ENCODE measurements around the gene LEKR1.

The LEKR1 gene

GRCh38 chr3:157079676-157080369 is 253.7 kb downstream of the LEKR1 start:
- no peak for DNase-seq (ENCODE audit: low read depth, low spot score)

GRCh38 chr3:157081626-157082210 is 255.6 kb downstream of the LEKR1 start:
- peak; percentile 54 for DNase-seq (ENCODE audit: low read depth, low spot score)

DNA sequence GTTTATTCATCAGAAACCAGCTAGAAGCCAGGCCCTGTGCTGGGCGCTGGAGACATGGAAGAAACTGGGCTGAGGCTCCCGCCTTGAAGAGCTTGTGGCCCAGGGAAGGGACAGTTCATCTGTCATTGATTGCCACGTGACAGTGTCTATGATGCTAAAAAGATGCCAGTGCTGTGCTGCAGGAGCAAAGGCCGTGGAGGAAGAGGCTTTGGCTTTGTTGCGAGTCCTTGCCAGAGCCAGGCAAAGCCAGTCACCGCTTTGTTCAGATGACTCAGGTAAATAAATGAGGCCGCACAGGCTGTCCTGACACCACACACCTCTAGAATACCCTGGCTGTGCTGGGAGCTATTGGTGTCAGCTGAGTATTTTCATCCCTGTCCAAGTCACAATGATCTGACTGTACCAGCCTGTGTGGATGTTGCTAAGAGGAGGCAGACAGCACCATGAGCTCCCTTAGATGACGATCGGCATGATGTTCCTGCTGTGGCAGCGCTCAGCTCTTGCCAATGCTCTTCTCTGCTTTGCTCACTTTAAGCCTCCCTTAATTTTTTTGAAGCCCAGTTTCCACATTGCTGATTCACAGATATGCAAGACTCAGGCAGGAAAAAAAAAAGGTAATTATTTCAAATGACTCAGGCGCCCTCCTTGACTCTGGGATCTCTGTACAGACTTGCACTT is 256.3 kb downstream of the LEKR1 start:
- no peak for DNase-seq (ENCODE audit: low read depth, low spot score)

- DNase-seq (ENCODE audit: low read depth, low spot score), result no peak
Observed at GRCh38 chr3:157083824-157084223, 257.7 kb downstream of the LEKR1 start.

GRCh38 chr3:157086060-157086750 is 260.1 kb downstream of the LEKR1 start:
- DNase-seq (ENCODE audit: low read depth, low spot score), result no peak

DNA sequence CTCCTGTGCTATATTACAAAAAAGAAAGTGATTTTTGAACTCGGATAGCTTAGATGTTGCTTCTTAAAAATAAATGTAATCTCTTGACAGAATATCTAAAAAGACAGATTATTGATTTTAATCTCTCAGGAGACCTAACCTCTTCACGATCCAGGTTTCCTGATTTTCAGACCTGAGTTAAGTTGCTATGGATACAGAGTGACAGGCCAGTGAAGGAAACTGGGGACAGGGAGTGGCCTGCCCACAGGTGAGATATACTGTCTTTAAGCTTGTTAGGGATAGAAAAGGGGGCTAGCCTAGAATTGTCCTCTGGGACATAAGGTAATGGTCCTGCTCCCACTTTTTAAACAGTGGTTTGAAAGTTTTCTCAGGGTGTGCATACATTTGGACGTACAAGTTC is 260.6 kb downstream of the LEKR1 start:
- no peak for DNase-seq (ENCODE audit: low read depth, low spot score)

DNA sequence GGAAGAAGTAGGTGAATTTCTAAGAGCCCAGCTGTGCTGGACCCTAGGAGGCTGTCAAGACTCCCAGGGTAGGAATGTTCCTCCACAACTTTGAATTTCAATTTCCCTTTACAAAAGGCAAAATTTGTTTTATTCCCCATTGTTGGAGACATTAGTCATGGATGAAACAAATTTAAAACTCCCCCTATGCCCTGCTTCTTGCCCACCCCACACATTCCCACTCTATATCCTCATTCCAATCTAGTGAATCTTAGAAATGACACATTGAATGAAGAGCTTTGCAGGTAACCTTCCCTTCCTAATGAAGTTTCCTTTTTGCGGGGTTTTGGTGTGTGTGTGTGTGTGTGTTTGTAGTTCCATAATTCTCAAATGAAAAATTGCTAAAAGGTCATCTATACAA is 261.2 kb downstream of the LEKR1 start:
- DNase-seq (ENCODE audit: low read depth, low spot score), result no peak

DNA sequence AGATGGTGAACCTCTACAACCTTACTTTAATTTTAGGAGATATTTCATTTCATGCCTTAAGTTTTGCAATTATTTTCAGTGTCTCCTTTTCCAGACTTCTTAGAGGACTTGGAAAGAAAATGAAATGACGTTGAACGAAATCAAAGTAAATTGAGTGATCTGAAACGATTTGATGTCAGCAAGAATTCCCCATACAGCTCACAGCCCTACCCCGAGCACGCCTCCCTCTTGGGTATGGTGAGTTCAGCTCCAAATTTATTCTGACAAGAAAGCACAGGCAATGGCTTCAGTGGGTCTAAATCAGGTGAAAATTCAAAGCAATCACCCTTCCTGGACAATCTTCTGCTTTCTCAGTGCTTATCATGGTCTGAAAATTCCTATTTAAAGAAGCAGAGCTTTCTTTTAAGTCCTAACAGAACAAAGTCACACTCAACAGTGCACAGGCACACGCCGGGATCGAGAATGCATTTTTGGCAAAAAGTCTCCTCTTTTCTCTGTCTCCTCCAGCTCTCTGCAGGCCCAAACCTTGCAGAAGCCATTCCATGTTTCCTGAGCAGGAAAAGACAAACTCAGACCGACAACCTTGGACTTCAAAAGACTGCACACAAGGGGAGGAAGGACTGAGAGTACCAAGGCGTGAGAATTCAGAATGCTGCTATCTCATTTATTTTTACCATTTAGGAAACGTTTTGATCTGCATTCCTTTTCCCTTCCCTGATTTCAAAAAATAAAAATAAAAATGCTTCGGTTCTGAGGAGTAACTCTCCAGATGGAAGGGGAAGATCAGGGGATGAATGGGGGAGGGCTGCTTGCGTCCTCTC is 261.8 kb downstream of the LEKR1 start:
- DNase-seq (ENCODE audit: low read depth, low spot score), result no peak

- DNase-seq (ENCODE audit: low read depth, low spot score), result peak; percentile 57
Observed at GRCh38 chr3:157088601-157089454, 262.7 kb downstream of the LEKR1 start.

GRCh38 chr3:157089455-157090221 is 263.5 kb downstream of the LEKR1 start:
- DNase-seq (ENCODE audit: low read depth, low spot score), result no peak

DNA sequence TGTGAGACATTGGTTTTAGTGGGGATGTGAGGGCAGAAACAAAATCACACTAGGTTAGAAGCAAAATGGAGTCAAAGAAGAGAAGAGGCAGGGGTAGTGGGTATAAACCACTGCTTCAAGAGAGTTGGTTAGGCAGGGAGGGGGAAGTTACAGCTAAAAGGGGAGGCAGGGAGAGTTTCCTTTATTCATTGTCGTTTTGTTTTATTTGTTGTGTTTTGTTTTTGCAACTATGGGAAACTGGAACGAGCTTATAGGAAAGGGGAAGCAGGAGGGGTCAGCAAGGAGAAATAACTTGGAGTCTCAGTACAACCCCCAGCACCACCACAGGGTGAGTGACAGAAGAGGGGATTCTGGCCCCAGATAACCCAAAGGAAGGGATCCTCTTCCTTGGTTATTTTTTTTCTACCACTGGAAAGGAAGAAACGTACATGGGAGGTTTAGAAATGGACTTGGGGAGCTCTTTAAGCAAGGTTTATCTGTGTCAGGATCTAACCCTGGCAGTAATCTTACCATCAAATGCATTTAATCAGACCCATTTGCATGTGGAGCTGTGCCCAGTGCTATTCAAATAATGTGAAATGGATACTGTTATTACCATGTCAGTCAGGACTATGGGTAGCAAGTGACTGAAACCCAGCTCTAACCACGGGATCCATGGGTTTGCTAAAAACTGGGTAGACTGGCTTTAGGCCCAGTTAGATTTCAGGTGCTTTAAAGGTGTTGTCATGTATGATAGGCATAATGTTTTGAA is 265.1 kb downstream of the LEKR1 start:
- DNase-seq (ENCODE audit: low read depth, low spot score), result no peak

DNA sequence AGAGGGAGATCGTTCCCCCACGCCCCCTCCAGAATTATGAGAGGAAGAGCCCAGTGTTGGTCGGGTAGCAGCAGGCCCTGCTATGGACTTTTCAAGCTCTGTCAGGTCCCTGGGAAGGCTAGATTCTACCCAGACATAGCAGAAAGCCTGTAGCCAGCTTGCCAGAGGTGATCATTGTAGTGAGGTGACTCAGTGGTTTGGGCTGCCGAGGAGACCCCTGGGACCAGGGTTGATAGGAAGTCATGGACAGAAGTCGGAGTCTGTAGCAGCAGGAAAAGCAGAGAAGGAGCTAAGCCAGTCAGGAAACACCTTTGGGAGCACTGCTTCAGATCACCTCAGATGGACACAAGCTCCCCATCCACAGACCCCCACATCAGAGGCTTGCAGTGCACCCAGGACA is 266.1 kb downstream of the LEKR1 start:
- DNase-seq (ENCODE audit: low read depth, low spot score), result no peak

GRCh38 chr3:157093096-157093495 is 266.9 kb downstream of the LEKR1 start:
- DNase-seq (ENCODE audit: low read depth, low spot score), result no peak

GRCh38 chr3:157094301-157094700 is 268.1 kb downstream of the LEKR1 start:
- DNase-seq (ENCODE audit: low read depth, low spot score), result no peak

DNA sequence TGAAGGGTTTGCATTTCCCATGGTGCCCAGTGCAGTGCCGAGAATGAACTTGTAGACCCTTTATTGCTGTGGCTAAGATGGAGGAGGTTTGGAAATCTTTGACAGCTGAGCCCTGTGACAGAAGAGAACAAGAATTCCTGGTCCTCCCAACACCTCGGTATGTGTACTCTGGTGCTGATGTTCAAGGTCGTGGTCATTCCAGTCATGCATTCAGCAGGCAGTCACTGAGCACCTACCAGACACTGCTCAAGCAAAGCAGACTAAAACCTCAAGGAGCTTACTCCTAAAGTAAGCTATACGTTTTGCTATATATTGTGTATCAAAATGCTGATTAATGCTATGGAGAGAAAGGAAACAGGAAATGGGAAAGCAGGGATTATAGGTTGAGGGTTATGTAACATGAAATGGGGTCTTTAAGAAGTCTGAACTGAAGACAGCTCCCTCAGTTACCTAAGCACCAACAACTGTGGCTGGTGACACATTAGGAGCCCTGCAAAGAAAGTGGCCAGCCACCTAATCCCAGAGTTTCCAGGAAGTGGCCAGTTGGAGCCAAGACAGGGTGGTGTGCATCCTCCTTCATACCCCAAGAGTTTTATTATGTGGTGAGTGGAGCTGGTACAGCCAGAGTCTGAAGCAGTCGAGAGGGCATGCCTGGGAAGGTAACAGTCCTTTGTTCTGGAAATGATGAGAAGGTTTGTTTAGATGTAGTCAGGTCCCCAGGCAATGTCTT is 268.8 kb downstream of the LEKR1 start:
- DNase-seq (ENCODE audit: low read depth, low spot score), result no peak
